ENCODE data around the gene NBPF3.
"Not testable (repeated sequence)": the region's sequence is repeated elsewhere in the genome, so short reads cannot be mapped to it uniquely, and the experiment has no call there.

The NBPF3 gene

DNA sequence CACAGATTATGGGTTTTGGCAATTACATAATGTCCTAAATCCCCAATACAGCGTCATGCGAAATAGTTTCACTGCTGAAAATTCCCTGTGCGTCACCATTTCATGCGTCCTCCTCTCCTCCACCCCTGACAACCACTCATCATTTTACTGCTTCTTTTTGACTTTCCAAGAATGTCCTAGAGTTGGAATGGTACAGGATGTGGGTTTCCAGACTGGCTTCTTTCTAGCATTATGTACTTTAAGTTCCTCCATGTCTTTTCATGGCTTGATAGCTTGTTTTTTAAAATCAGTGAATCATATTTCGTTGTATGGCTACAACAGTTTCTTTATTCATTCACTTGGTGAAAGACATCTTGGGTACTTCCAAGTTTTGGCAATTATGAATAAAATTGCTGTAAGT, 7.4 kb downstream of the NBPF3 start:
- Histone ChIP-seq H3K4me3 (replicated peaks; ENCODE audit: low read depth, low read length) (no peak overlapping the region), H3K36me3 (ENCODE audit: control insufficient read depth, insufficient read depth, low read length) (no peaks in the 10 kb centered on the region), H3K27me3 (replicated peaks; ENCODE audit: control insufficient read depth, insufficient read depth, low read length) (no peaks in the 10 kb centered on the region)
- TF ChIP-seq, protein P1, sequence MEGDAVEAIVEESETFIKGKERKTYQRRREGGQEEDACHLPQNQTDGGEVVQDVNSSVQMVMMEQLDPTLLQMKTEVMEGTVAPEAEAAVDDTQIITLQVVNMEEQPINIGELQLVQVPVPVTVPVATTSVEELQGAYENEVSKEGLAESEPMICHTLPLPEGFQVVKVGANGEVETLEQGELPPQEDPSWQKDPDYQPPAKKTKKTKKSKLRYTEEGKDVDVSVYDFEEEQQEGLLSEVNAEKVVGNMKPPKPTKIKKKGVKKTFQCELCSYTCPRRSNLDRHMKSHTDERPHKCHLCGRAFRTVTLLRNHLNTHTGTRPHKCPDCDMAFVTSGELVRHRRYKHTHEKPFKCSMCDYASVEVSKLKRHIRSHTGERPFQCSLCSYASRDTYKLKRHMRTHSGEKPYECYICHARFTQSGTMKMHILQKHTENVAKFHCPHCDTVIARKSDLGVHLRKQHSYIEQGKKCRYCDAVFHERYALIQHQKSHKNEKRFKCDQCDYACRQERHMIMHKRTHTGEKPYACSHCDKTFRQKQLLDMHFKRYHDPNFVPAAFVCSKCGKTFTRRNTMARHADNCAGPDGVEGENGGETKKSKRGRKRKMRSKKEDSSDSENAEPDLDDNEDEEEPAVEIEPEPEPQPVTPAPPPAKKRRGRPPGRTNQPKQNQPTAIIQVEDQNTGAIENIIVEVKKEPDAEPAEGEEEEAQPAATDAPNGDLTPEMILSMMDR (IDR thresholded peaks at IDR 0.05; ENCODE audit: insufficient read depth, low read length, poor library complexity, severe bottlenecking), result no peak
- no peak for DNase-seq (ENCODE audit: extremely low read depth, insufficient read length)

DNA sequence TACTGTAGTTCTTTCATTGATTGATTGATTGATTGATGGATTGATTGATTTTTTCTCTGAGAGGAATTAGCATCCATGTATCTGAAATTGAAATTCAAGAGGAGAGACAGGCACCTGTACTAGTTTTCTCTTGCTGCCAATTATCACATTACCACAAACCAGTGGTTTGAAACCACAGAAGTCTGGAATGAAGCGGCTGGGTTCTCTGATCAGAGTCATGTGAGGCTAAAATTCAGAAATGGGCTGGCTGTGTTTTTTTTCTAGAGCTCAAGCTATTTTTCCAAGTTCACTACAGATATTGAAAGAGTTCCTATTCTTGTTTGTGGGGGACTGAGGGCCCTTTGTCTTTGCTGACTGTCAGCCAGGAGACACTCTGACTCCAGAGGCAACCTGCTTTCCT, 10.0 kb downstream of the NBPF3 start:
- no peak for DNase-seq (ENCODE audit: extremely low read depth, insufficient read length)
- H3K27me3 ChIP-seq (replicated peaks; ENCODE audit: control insufficient read depth, insufficient read depth, low read length), result no peaks in the 10 kb centered on the region
- TF ChIP-seq, protein P1 (IDR thresholded peaks at IDR 0.05; ENCODE audit: insufficient read depth, low read length, poor library complexity, severe bottlenecking), result no peak
- no peaks in the 10 kb centered on the region for H3K36me3 ChIP-seq (ENCODE audit: control insufficient read depth, insufficient read depth, low read length)
- H3K4me3 ChIP-seq (replicated peaks; ENCODE audit: low read depth, low read length), result no peak overlapping the region

DNA sequence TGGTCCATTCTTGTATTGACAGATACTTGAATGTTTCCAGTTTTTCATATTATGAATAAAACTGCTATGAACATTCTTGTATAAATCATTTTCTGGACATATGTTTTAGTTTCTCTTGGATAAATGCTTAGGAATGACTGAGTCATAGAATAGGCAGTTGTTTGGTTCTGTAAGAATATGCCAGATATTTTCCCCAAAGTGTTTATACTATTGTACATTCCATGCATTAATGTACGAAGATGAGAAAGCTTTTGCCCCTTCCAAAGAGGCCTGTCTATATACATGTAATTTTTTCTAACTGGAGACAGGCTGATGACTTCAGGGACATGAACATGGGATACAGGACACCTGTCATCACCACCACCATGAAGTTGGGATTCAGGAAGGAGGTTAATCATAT, 11.3 kb downstream of the NBPF3 start:
- TF ChIP-seq, protein P1 (IDR thresholded peaks at IDR 0.05; ENCODE audit: insufficient read depth, low read length, poor library complexity, severe bottlenecking), result no peak
- no peaks in the 10 kb centered on the region for H3K27me3 ChIP-seq (replicated peaks; ENCODE audit: control insufficient read depth, insufficient read depth, low read length)
- no peak overlapping the region for H3K4me3 ChIP-seq (replicated peaks; ENCODE audit: low read depth, low read length)
- no peak for DNase-seq (ENCODE audit: extremely low read depth, insufficient read length)
- no peaks in the 10 kb centered on the region for H3K36me3 ChIP-seq (ENCODE audit: control insufficient read depth, insufficient read depth, low read length)

DNA sequence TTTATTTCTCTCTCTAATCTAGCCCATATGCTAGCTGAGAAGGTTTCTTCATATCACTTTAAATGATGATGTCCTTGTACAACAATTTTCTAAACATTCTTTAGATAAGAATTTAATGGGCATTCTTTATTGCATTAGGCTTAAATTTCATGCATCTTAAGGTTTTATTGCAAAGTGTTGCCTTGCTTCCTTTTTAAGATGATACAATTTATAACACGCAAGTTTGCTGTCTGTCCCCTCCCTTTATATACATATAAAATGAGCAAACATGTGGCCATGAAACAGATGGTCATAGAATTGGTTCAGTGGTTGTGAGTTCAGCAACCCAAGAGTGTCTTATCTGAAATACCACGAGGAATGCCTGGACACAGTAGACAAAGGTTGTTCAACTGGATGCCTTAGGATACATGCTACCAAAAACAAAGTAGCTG, 12.1 kb downstream of the NBPF3 start:
- no peaks in the 10 kb centered on the region for H3K36me3 ChIP-seq (ENCODE audit: control insufficient read depth, insufficient read depth, low read length)
- H3K27me3 ChIP-seq (replicated peaks; ENCODE audit: control insufficient read depth, insufficient read depth, low read length), result no peaks in the 10 kb centered on the region
- TF ChIP-seq, protein P1 (IDR thresholded peaks at IDR 0.05; ENCODE audit: insufficient read depth, low read length, poor library complexity, severe bottlenecking), result no peak
- no peak for DNase-seq (ENCODE audit: extremely low read depth, insufficient read length)
- no peak overlapping the region for H3K4me3 ChIP-seq (replicated peaks; ENCODE audit: low read depth, low read length)

DNA sequence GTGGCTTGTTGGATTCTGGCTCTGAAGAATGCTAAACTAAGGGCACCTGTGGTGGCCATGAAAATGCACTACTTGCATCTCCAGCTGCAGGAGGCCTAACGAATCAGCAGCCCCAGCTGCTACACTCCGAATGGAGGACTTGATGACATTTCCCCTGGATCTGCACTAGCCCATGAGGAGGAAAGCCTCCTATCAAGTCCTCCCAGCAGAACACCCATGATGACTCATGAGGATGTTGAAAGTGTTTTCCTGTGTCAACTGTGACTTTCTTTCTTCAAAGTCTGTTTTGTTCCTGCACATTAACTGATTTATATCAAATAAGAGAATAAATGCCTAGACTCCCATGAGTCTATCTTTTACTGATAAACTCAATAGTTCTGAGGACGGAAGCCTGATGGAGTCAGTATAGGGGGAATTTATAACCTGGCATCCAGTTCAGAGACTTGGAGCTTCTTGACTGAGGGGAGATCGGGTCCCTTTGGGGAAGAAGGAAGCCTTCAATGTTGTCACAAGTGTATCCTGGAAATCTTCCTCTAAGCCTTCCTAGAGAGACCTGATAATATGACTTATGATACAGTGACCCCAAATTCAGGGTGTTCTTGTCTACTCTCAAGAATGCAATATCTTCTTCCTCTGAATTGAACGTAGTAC, 14.2 kb downstream of the NBPF3 start:
- not testable (repeated sequence) for DNase-seq (ENCODE audit: extremely low read depth, insufficient read length); H3K27me3 ChIP-seq (replicated peaks; ENCODE audit: control insufficient read depth, insufficient read depth, low read length); H3K4me3 ChIP-seq (replicated peaks; ENCODE audit: low read depth, low read length); H3K36me3 ChIP-seq (ENCODE audit: control insufficient read depth, insufficient read depth, low read length)

DNA sequence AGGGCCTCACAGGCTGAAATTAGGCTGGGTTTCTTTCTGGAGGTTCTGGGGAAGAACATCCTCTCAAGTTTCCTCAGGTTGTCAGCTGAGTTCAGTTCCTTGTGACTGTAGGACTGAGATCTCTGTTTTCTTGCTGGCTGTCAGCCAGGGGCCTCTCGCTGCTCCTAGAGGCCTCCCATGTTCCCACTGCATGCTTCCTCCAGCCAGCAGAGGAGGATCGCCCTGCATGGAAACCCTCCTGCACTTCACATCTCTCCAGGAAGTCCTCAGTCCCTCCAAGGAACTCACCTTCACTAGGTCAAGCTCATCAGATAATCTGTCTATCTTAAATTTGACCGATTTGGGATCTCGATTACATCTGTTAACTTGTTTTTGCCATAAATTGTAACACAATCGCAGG, 15.0 kb downstream of the NBPF3 start:
- H3K4me3 ChIP-seq (replicated peaks; ENCODE audit: low read depth, low read length); H3K27me3 ChIP-seq (replicated peaks; ENCODE audit: control insufficient read depth, insufficient read depth, low read length); H3K36me3 ChIP-seq (ENCODE audit: control insufficient read depth, insufficient read depth, low read length); DNase-seq (ENCODE audit: extremely low read depth, insufficient read length): not testable (repeated sequence)

DNA sequence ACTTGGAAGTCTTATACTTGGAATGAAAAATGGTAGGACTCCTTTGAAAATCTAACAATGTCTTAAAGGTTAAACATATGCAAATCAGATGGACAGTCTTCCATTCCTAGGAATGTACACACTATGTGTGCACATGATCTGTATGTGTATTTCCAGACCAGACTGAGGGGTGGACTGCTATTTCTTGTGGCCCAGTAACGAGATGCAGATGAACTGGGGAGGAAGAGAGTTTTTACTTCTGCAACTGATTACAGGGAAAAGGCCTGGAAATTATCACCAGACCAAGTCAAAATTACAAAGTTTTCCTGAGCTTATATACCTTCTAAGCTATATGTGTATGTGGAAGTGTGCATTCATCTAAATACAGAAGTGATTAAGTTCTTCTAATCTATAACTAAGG, 17.7 kb downstream of the NBPF3 start:
- H3K36me3 ChIP-seq (ENCODE audit: control insufficient read depth, insufficient read depth, low read length), result no peaks in the 10 kb centered on the region
- no peak for DNase-seq (ENCODE audit: extremely low read depth, insufficient read length)
- H3K4me3 ChIP-seq (replicated peaks; ENCODE audit: low read depth, low read length), result no peak overlapping the region
- TF ChIP-seq, protein P1 (IDR thresholded peaks at IDR 0.05; ENCODE audit: insufficient read depth, low read length, poor library complexity, severe bottlenecking), result no peak
- no peaks in the 10 kb centered on the region for H3K27me3 ChIP-seq (replicated peaks; ENCODE audit: control insufficient read depth, insufficient read depth, low read length)

DNA sequence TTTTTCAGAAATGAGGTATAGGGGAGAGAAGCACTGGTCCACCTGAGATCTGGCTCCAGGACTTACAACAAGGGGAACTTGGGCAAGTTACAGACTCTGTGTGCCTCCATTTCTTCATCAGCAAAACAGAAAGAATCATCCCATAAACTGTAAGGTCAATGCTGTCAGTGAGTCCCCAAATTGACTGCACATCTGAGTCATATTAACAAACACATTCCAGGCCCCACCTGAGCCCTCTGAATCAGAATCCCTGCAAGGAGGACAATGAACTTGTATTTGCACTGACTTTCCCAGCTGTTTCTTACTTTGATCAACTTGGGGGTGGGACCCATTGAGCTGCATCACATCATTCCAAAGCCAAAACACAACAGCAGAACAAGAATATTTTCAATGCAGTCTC, 25.2 kb downstream of the NBPF3 start:
- H3K27me3 ChIP-seq (replicated peaks; ENCODE audit: control insufficient read depth, insufficient read depth, low read length); H3K4me3 ChIP-seq (replicated peaks; ENCODE audit: low read depth, low read length); H3K36me3 ChIP-seq (ENCODE audit: control insufficient read depth, insufficient read depth, low read length); DNase-seq (ENCODE audit: extremely low read depth, insufficient read length): not testable (repeated sequence)

DNA sequence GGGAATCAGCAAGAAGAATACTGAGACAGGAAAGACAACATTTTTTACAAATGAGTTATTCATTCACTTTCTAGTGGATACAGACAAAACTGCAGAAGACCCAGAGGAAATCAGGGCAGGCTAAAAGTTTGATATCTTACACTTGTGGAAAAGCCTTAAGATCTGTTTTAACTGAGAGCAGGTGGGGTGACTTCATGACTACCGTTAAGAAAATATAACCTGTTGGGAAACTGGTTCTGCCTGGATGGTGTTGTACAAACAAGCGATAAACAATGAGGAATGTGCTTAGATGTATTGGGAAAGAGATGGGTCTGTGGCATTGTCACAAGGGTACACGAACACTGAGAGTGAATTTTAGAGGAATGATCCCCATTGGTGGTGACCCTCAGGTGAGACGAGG, 28.0 kb downstream of the NBPF3 start:
- H3K36me3 ChIP-seq (ENCODE audit: control insufficient read depth, insufficient read depth, low read length); H3K4me3 ChIP-seq (replicated peaks; ENCODE audit: low read depth, low read length); H3K27me3 ChIP-seq (replicated peaks; ENCODE audit: control insufficient read depth, insufficient read depth, low read length); DNase-seq (ENCODE audit: extremely low read depth, insufficient read length): not testable (repeated sequence)
